Pulmonary artery endothelial cell (primary cell): Measurements from ENCODE around the gene TLR4. TPM values are rescaled to one million over a fixed set of nuclear protein-coding genes. Genes with fewer than 3 reads are reported as not detected.

Source experiments
- DNase-seq: peaks from one replicate; pipeline ENCODE4 v3.0.0-alpha.2; 2011; ENCODE audit warnings: low read depth, low spot score
- total RNA-seq: library from RNA; depleted of rRNA; stranded (reverse); fragments of >200 nt; gene quantifications from 2 replicates; pipeline ENCODE4 v1.2.3, GENCODE V29; 2014

Gene TLR4
- total RNA-seq, 1 donor from 2014 or later: 51.7 TPM

DNA sequence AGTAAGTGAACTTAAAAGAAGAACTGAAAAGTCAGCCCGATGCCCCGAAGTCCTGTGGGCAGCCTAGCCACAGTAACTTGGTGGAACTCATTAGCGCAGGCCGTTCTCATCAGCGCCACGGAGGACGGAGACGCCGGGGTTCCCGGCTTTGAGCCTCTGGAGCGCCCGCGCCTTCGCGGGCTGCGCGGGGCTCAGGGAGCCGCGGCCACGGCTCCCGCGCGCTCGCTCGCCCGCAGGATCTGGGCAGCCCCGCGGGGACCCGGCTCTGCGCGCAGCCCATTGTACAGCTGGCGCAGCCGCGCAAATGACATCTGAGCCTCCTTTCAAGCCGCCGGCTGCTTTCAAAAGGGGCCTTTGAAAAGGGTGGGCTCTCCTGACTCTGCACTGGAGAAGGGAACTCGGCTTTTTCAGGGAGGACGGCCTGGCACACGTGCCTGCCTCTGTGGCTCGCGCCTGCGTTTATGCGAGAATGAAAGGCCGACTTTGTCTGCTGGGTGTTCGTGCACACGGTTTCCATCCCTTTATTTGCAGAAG, 40.7 kb downstream of the TLR4 start:
- no peak for DNase-seq

- DNase-seq: no peak
Measured at GRCh38 chr9:117745598-117745997, 41.4 kb downstream of the TLR4 start.

- DNase-seq: no peak
Measured at GRCh38 chr9:117746263-117746662, 42.1 kb downstream of the TLR4 start.

- no peak for DNase-seq
Measured at GRCh38 chr9:117747386-117747970, 43.3 kb downstream of the TLR4 start.

GRCh38 chr9:117750401-117750800, 46.2 kb downstream of the TLR4 start:
- no peak for DNase-seq

GRCh38 chr9:117752894-117753293, 48.7 kb downstream of the TLR4 start:
- no peak for DNase-seq

DNA sequence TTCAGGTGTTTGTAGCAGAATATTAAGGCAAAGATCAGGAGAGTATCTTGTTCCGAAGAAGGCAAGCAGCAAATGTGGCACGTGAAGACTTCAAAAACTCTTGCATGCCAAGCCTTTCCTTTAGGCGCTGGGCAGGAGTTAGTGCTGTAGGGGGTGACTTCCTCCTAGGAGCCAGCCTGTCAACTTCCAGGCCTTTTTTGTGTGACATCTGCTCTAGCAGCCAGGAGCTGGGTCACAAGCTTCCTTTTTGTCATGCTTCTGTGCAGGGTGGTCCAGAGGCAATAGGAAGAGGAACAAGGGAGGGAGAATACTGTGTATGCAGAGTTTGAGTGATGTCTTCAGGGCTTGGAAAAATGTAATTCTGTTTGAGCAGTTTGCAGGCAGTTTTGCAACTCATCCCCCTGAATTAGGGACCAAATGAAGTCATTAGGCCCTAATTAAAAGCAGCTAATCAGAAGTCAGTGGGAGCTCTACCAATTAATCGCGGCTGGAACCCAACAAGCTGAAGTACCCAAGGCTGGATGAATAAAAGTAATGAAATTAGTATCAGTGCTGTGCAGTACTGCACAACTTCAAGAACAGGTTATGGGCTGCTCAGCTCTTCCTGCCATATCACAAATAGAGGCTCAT, 53.5 kb downstream of the TLR4 start:
- DNase-seq: no peak

- DNase-seq: no peak
Measured at GRCh38 chr9:117763314-117763713, 59.1 kb downstream of the TLR4 start.

DNA sequence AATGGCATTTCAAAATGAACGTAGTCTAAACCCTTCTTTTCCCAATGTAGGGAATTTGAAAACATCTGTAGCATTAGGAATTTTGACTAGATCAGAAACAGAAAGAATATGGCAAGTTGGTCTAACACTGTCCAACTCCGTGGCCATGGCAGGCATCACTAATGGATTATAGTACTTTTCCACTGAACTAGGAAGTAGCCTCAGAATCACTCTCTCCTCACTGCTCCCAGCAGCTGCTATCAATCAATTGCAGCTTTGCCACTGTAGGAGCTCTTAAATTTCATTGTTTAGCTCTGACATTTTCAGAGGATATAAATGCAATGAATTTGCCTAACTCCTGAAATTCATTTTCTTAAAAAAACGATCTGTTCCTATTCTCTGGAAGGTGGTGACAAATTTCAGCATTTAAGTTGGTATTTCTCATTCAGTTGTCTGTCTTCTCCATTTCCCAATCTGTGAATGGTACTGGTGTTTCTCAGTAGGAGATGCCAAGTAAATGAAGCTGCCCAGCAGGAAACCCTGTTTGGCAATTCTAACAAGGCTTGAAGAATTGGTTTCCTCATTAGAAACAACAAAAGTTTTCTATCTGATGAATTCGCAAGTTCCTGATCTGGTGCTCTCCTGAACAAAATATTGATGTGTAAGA, 64.7 kb downstream of the TLR4 start:
- no peak for DNase-seq

DNA sequence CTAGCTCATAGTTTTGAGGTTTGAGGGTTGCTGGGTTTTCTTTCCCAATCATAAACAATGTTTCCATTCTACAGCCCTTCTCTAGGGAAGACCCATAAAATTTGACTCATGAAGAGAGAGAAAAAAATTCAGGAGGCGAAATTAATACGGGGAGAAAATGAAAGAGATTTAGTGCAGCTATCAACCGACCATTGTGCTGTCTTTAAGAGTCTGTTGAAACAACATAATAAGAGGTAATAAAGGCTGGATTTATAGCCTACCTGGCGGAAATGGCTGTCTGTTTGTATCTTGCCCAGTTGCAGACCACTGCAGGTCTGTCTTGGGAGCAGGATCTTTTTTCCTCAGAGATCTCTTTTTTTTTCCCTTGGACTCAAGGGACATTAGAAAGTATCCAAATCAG, 66.9 kb downstream of the TLR4 start:
- no peak for DNase-seq

DNA sequence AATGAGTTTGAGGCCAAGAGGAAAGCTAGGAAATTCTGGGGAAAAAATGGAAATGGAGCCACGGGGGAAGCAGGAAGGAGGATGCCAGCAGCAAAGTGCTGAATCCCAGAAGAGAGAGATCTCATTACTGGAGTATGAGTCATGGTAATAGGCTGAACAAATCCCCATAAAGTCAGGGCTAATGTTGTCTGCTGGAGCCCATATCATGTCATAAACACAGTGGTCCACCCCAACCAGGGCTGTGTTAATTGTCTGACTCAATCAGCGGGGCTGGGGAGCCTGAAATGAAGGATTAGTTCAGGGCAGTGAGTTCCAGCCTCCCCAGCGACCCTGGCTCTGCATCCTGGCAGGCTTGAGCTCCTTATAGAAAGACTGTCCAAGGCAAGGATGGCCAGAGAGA, 68.8 kb downstream of the TLR4 start:
- no peak for DNase-seq
